ENCODE results near the gene MACROD2.

The MACROD2 gene

GRCh38 chr20:14609328-14610221 lies 614.3 kb downstream of the MACROD2 start:
- DNase-seq: no peak

GRCh38 chr20:14611479-14611878 lies 616.2 kb downstream of the MACROD2 start:
- no peak for DNase-seq

GRCh38 chr20:14612391-14612790 lies 617.1 kb downstream of the MACROD2 start:
- DNase-seq: no peak

- no peak for DNase-seq
Observed at GRCh38 chr20:14616003-14616402, 620.7 kb downstream of the MACROD2 start.

- no peak for DNase-seq
Observed at GRCh38 chr20:14617123-14617522, 621.8 kb downstream of the MACROD2 start.

GRCh38 chr20:14619411-14619810 lies 624.1 kb downstream of the MACROD2 start:
- DNase-seq: no peak

- DNase-seq: no peak
Observed at GRCh38 chr20:14622796-14623195, 627.5 kb downstream of the MACROD2 start.

- DNase-seq: no peak
Observed at GRCh38 chr20:14631011-14631410, 635.7 kb downstream of the MACROD2 start.

GRCh38 chr20:14632906-14633305 lies 637.6 kb downstream of the MACROD2 start:
- DNase-seq: no peak

GRCh38 chr20:14633507-14633906 lies 638.2 kb downstream of the MACROD2 start:
- no peak for DNase-seq

- DNase-seq: no peak
Observed at GRCh38 chr20:14634665-14635064, 639.3 kb downstream of the MACROD2 start.

GRCh38 chr20:14637441-14637840 lies 642.1 kb downstream of the MACROD2 start:
- no peak for DNase-seq

GRCh38 chr20:14643146-14643545 lies 647.8 kb downstream of the MACROD2 start:
- DNase-seq: no peak

GRCh38 chr20:14643556-14643955 lies 648.2 kb downstream of the MACROD2 start:
- no peak for DNase-seq

GRCh38 chr20:14644306-14645097 lies 649.2 kb downstream of the MACROD2 start:
- DNase-seq: no peak

GRCh38 chr20:14647016-14647415 lies 651.7 kb downstream of the MACROD2 start:
- DNase-seq: no peak

- no peak for DNase-seq
Observed at GRCh38 chr20:14649662-14650061, 654.3 kb downstream of the MACROD2 start.

GRCh38 chr20:14657266-14658005 lies 662.1 kb downstream of the MACROD2 start:
- no peak for DNase-seq

GRCh38 chr20:14664101-14664500 lies 668.8 kb downstream of the MACROD2 start:
- no peak for DNase-seq

GRCh38 chr20:14666696-14667095 lies 671.4 kb downstream of the MACROD2 start:
- no peak for DNase-seq

- no peak for DNase-seq
Observed at GRCh38 chr20:14667226-14667625, 671.9 kb downstream of the MACROD2 start.

- DNase-seq: no peak
Observed at GRCh38 chr20:14672066-14672465, 676.8 kb downstream of the MACROD2 start.

GRCh38 chr20:14673164-14673563 lies 677.8 kb downstream of the MACROD2 start:
- DNase-seq: no peak
